ENCODE data around the gene CYLD. TPM values are rescaled to one million over a fixed set of nuclear protein-coding genes. Genes with fewer than 3 reads are reported as not detected.

The CYLD gene
- total RNA-seq, 1 experiment from 2014 or later = 83.4 TPM

GRCh38 chr16:50816901-50817555 is 75.1 kb downstream of the CYLD start:
- DNase-seq (ENCODE audit: low spot score) = no peak

GRCh38 chr16:50818380-50818779 is 76.5 kb downstream of the CYLD start:
- no peak for DNase-seq (ENCODE audit: low spot score)

- DNase-seq (ENCODE audit: low spot score) = no peak
These were observed 77.8 kb downstream of the CYLD start for GRCh38 chr16:50819706-50820105.

GRCh38 chr16:50820225-50820624 is 78.3 kb downstream of the CYLD start:
- no peak for DNase-seq (ENCODE audit: low spot score)

GRCh38 chr16:50821586-50821985 is 79.7 kb downstream of the CYLD start:
- no peak for DNase-seq (ENCODE audit: low spot score)

DNA sequence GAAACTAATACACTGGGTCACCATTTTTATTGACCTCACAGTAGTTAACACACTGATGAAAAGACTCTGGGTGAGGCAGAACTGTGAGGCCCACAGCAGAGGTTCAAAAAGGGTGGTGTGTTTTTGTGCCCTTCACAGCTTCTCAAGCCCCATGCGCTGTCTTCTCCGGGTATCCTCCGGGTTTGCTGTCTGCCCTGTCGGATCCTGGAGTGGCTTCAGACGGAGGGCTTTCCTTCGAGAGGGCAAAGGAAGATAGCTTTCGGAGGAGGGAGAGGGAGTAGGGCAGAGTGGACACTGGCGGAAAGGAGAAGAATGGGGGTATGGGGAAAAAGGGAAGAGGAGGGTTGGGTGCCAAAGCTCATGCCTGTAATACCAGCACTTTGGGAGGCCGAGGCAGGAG is 80.8 kb downstream of the CYLD start:
- DNase-seq (ENCODE audit: low spot score) = no peak

DNA sequence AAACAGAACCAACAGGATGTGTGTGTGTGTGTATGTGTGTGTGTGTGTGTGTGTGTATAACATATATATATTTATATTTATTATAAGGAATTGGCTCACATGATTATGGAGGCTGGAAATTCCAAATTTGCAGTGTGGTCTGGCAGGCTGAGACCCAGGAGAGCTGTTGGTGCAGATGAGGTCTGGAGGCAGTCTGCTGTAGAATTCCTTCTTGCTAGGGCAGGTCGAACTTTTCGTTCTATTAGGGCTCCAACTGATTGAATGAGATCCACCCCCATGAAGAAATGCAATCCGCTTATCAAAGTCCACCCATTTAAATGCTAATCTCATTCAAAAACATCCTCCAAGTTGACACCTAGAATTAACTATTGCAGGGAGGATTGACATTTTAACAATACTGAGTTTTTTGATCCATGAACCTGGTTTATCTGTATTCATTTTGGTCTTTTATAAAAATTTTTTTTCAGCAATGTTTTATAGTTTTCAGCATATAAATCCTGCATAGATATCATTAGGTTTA is 85.0 kb downstream of the CYLD start:
- no peak for DNase-seq (ENCODE audit: low spot score)

DNA sequence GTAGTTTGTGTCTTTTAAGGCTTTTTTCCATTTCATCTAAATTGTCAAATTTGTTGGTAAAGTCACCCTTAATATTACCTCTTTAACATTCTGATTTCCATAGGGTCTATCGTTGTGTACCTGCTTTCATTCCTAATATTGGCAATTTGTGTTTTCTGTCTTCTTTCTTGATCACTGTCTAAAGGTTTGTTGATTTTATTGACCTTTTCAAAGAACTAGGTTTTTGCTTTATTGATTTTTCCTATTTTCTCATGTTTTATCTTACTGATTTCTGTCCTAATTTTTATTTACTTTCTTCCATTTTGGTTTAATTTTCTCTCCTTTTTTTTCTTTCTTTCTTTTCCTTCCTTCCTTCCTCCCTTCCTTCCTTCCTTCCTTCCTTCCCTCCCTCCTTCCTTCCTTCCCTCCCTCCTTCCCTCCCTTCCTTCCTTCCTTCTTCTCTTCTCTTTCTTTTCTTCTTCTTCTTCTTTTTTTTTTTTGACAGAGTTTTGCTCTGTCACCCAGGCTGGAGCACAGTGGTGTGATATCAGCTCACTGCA is 86.3 kb downstream of the CYLD start:
- no peak for DNase-seq (ENCODE audit: low spot score)

- DNase-seq (ENCODE audit: low spot score) = no peak
These were observed 88.8 kb downstream of the CYLD start for GRCh38 chr16:50830698-50831097.

DNA sequence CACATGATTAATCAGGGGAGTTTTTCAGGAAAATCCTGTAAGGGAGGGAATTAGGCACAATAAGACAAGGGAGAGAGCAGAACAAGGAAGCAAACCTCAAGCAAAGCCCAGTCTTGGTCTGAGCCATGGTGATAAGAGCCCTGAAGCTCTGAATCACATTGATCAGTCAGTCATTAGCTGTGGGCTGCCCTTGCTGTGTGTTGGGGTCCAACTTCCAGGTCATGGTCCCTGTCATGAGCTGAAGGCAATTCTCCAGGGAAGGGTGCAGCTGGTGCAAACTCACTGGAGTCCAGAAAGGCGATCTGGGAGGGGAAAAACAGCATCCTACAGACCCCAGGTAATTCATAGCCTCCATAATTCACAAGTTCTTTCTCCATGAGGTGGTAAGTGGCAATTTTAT is 89.9 kb downstream of the CYLD start:
- DNase-seq (ENCODE audit: low spot score) = no peak

DNA sequence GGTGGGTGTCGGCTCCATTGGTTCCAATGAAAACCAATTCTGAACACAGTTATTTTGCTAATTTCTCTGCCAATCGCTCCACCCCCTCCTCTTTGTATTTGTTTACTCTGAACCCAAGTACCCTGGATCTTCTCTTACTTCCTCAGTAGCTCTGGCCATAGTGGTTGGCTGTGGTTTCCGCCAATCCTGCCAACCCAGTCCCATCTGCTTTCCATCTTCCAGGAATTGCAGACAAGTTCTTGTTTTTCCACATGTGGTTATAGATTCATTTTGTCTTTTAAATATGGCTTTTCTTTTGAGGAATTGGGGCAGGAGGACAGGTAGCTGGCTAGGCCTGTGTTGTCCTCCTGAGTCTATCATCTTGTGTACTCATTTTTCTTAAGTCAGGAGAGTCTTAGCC is 92.0 kb downstream of the CYLD start:
- no peak for DNase-seq (ENCODE audit: low spot score)

- no peak for DNase-seq (ENCODE audit: low spot score)
These were observed 92.8 kb downstream of the CYLD start for GRCh38 chr16:50834701-50835100.

- no peak for DNase-seq (ENCODE audit: low spot score)
These were observed 93.6 kb downstream of the CYLD start for GRCh38 chr16:50835358-50836060.

- DNase-seq (ENCODE audit: low spot score) = no peak
These were observed 94.3 kb downstream of the CYLD start for GRCh38 chr16:50836121-50836621.

DNA sequence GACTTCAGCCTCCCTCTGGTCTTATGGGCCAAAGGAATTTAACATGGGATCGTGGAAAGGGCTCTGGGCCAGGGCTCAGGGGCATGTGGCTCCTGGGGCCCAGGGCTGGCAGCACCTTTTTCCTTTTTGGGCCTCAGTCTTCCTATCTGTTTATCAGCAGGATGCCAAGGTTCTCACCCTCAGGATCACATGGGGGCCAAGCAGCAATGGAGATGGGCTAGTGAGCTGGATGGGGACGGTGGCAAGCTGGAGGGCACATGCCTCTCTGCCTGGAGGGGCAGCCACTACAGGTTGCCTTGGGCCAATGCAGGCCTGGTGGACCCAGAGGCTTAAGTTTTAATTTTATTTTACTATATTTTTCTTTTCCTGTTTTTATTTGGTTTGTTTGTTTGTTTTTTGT is 95.4 kb downstream of the CYLD start:
- DNase-seq (ENCODE audit: low spot score) = no peak

DNA sequence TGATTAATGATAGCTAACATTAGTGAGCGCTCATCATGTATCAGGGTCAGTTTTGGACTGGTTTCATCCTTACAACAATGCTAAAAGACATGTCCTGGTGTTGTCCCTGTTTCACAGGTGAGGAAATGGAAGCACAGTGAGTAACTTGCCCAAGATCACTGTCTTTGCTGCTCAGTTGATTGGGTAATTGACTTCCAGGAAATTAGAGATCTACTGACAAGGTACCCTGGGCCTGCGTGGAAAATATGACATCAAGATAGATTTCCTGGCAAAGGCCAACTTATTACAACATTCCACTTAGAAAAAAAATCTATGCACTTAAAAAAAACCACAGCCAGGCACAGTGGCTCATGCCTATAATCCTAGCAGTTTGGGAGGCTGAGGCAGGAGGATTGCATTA is 96.3 kb downstream of the CYLD start:
- DNase-seq (ENCODE audit: low spot score) = no peak

DNA sequence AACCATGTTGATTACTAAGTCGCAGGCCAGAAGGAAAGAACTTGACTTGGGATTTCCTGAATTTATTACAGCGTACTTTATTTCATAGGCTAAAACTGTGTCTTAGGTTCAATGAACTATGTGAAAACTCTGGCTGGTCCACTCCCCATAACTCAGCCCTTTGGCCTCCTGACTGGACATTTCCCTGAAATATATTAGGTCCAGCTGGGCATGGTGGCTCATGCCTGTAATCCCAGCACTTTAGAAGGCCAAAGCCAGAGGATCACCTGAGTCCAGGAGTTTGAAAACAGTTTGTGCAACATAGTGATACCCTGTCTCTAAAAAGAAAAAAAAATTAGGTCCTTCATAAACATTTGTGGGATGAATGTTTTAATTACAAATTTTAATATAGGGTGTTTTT is 97.0 kb downstream of the CYLD start:
- no peak for DNase-seq (ENCODE audit: low spot score)

GRCh38 chr16:50839356-50839755 is 97.5 kb downstream of the CYLD start:
- no peak for DNase-seq (ENCODE audit: low spot score)

GRCh38 chr16:50839920-50840729 is 98.2 kb downstream of the CYLD start:
- no peak for DNase-seq (ENCODE audit: low spot score)

DNA sequence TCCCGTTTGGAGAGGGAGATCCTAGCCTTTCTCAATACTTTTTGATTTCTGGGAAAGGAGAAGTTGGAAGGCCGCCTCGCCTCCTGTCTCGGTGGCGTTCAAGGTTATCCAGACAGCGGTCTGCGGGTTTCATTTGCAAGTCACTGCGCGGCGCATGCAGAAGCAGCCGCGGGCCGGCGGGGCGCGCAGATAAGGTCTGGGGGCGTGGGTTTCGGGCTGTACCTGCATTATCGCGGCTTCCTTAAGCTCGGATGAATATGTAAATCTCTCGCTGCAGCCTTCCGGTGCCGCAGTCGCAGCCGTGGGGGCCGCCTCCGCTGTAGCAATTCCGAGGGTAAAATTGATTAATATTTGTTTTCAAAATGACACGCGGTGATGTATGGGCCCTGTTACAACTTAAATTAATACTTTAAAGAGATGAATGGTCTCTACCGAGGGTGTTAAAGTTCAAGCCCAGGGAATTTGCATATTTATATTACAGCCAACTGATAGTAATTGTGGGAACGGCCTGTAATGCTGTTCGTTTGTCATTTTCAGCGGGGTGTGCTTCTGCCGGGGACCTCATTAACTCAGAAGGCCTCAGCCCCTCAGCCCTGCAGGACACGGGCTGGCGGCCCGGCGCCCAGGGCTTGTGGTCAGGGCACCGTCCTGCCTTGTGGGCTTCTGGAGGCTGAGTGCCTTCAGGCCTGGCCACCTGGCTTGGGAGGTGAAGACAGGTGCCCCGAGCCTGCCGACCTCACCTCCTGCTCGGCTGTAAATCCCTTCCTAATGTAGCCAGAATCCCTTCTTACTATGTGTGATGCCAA is 99.4 kb downstream of the CYLD start:
- no peak for DNase-seq (ENCODE audit: low spot score)

GRCh38 chr16:50842013-50842505 is 100.2 kb downstream of the CYLD start:
- no peak for DNase-seq (ENCODE audit: low spot score)
